Activated naive CD4-positive, alpha-beta T cell treated with anti-CD3 and anti-CD28 coated beads, Interleukin-2, amount 50 U/mL, for 16 hours (primary cell): ENCODE measurements around the gene LETM1.

ENCODE experiments used
- DNase-seq: peaks from one replicate; pipeline ENCODE4 v3.0.0-alpha.2; 2020

Gene LETM1

DNA sequence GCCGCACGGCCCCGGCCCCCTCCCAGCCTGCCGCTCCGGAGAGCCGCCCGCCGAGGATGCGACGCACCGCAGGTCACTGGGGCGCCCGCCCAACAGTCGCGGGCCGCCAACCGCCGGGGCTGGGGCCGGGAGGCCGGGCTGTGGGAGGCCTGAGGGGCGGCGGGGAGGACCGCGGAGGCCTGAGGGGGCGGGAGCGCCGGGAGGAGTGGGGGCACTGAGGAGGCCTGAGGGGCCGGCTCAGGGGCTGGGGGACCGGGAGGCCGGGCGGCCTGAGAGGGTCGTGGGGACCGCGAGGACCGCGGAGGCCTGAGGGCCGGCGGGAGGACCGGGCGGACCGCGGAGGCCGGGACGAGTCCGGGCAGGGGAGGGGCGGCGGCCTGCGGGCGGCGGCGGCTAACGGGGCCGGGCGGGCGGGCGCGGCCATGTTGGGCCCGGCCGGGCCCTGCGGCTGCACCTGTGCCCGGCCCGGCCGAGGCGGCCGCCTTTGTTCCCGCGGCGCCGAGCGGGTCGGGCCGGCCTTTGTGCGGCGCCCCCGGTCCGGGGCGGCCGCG, 15.6 kb upstream of the LETM1 start:
- DNase-seq = no peak

GRCh38 chr4:1870578-1871443, 14.9 kb upstream of the LETM1 start, which contains the start of gene NSD2:
Gene NSD2 (plus strand): TSS chr4:1871393. CDS start chr4:1900655, 29,262 bp downstream.
- DNase-seq = peak; percentile 91

- peak; percentile 88 for DNase-seq
These were observed 14.3 kb upstream of the LETM1 start for GRCh38 chr4:1870328-1870577.

- DNase-seq = no peak
These were observed 13.8 kb upstream of the LETM1 start for GRCh38 chr4:1869530-1870327.

DNA sequence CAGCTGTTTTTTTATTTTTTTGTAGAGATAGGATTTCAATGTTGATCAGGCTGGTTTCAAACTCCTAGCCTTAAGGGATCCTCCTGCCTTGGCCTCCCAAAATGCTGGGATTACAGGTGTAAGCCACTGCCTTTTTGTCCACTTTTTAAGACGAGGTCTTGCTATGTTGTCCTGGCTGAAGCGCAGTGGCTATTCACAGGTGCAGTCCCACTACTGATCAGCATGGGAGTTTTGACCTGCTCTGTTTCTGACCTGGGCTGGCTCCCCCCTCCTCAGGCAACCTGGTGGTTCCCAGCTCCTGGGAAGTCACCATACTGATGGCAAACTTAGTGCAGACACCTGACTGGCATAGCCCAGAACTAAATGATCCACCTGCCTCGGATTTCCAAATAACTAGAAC, 13.0 kb upstream of the LETM1 start:
- no peak for DNase-seq

GRCh38 chr4:1868293-1868692, 12.3 kb upstream of the LETM1 start:
- DNase-seq = no peak

DNA sequence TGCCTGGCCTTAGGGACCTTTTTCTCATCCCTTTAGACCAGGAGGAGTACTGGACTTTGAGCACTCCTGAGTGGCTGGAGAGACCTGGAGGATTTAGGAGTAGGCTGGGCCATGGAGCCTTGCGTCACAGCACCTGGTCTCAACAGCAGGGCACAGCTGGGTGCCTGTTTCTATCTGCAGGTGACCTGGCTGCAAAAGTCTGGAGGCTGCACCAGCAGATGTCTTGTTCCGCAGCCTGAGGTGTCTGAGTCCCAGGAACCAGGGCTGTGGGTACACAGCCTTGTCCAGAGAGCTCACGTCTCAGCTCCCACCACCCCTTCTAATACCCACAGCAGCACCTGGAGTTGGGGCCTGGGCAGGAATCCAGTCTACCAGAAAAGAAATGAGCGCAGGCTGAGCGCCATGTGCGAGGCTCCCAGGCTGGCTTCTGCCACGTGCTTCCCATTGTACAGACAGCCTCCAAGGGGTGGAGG, 10.3 kb upstream of the LETM1 start:
- no peak for DNase-seq

- no peak for DNase-seq
These were observed 8.4 kb upstream of the LETM1 start for GRCh38 chr4:1864076-1865008.

- no peak for DNase-seq
These were observed 7.5 kb upstream of the LETM1 start for GRCh38 chr4:1863297-1864033.

DNA sequence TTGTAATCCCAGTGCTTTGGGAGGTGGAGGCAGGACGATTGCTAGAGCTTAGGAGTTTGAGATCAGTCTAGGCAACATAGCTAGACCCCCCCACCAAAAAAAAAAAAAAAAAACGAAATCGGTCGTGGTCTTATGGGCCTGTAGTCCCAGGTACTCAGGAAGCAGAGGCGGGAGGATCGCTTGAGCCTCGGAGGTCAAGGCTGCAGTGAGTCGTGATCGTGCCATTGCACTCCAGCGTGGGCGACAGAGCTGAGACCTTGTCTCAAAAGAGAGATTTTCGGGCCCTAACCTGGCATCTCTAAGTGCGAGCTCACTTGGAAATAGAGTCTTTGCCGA, 7.0 kb upstream of the LETM1 start:
- no peak for DNase-seq

DNA sequence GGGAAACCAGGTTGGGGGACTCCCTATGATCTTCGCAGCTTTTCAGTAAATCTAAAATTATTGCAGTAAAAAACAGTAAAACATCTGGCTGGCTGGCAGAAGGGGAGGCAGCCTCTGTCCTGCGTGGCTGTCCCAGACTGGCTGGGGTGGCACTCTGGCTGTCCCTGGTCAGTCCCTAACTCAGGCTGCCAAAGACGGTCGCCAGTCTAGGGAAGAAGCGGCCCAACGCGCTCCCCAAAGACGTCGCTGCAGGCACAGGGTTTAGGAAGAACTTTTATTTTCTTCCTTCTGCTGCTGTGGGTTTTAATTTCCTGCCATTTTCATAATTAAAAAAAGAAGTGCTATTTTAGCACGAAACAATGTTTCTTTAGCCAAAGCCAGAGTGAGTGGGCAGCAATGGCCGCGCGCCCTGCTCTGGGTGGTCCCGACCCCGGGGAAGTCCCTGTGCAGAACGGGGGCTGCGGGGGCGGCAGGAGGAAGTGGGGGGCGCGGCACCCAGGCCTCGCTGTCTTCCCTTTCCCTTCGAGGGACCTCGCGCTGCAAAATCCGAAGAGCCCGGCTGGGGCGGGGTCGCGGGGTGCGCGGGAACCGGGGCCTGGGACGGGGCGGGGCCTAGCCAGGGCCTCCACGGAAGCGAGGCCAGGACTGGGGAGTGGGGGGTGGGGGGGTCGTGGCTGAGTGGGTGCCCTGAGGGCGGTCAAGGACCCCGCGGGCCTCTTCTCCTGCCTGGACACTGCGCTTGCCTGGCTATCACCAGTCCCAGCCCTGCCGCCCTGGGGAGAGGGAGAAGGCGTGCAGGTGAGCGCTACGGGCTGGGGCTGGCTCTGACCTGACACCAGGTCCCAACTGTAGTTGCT, 6.3 kb upstream of the LETM1 start:
- peak; percentile 36 for DNase-seq

- DNase-seq = no peak
These were observed 3.4 kb upstream of the LETM1 start for GRCh38 chr4:1859389-1859753.

DNA sequence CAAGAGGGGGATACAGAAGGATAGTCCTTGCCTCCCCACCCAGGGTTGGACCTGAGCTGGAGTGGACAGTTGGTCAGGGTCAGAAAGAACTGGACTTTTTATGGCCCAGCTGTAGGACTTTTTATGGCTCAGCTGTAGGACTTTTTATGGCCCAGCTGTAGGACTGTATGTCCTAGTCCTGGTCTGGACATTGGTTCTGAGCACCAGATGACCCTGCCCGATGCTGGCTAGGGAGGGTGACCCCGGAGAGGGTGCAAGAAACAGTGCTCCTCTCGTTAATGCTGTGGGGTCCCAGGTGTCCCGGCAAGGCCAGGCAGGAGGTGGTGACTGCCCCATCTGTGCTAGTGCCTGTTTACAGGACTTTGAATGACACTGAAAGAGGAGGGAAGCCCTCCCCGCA, 2.0 kb upstream of the LETM1 start:
- no peak for DNase-seq

DNA sequence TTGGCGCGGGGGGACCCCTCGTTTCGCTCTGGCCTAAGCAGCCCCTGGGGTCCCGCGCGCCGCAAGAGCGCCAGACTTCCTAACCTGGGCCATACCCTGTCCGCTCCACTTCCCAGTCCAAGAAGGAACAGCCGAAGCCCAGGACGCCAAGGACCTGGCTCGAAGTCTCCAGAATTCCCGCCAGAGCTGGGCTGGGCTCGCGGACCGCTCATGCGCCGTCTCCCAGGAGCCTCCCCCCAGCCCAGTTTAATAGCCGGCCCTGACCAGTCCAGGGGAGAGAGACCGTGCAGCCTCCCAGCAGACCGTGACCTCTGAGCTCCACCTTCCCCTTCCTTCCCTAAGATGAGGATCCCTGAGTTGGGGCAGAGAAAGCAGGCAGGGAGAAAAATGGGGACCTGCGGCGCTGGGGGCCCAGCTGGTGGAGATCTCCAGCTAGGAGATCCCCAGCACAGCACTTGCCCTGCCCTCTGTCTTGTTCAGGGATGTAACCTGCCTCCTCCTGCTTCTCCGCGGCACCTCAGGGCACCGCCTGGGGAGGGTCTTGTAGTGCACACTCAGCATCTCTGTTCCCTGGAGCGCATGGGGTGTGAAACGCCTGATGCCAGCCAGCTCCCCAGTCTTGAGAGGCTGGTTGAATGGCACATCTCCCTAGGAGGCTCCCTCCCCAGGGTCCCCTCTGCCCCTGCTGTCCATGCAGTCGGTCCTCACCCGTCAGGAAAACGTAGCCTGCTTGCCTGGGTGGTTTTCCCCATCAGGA, 1.2 kb upstream of the LETM1 start:
- DNase-seq = no peak

GRCh38 chr4:1855333-1856070, 454 bp downstream of the LETM1 start:
- peak; percentile 16 for DNase-seq

GRCh38 chr4:1854752-1855151, 1.2 kb downstream of the LETM1 start:
- no peak for DNase-seq

GRCh38 chr4:1852904-1853623, 2.9 kb downstream of the LETM1 start:
- DNase-seq = no peak

DNA sequence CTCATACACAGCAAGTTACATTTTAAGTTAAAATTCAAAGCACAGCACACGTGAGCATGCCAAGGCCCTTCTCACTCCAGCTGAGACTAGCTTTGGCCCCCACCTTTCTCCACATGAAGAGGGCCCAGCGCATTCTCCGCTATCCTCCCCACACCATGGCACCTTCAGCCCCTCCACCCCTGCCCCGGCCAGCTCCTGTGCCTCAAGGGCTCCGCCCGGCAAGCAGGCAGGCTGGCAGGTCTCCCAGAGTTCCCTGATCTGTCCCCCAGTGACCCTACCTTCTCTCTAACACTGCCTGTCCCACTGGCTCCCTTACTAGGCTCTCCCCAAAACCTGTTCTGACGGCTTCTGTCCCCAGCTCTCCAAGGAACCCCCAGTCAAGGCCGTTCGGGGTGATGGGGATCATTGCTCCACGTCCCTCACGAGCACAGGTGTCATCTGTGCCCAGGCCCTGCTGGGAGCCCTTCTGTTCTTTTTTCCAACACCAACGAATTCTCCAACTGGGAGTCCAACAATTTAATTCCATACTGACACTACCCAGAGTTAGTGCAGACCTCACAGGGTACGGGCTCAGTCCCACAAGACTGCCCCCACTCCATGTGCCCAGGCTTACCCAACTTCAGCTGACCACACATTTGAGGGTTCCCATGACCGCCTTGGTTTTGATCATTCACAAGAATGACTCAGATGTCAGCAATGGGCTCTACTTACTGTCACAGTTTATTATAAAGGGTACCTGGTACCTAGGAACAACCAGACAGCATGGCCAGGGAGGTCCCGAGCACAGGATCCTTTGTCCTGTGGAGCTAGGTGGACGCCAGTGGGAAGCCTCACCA, 4.2 kb downstream of the LETM1 start:
- no peak for DNase-seq
